Measurements from ENCODE around the gene MOK.

- no peak for TF ChIP-seq CTCF (IDR thresholded peaks at IDR 0.05)
- TF ChIP-seq POLR2A (IDR thresholded peaks at IDR 0.05), result no peak
Observed at GRCh38 chr14:102285106-102285505, 19.9 kb downstream of the MOK start.
